H1 (cell line): ENCODE results near the gene ARHGEF4. TPM values are rescaled to one million over a fixed set of nuclear protein-coding genes. Genes with fewer than 3 reads are reported as not detected.

Source experiments
- CTCF ChIA-PET: fragments of 300-600 bp; sonication (Branson Sonifier 250); formaldehyde crosslinking; loops from one replicate; lab custom pipeline; 2021; ENCODE audit not compliant: partially characterized antibody; lab: Charles Lee
- POLR2A ChIA-PET: fragments of 300-600 bp; sonication (Branson Sonifier 250); formaldehyde crosslinking; loops from one replicate; lab custom pipeline; 2021; ENCODE audit warnings: inconsistent platforms; ENCODE audit not compliant: partially characterized antibody; lab: Charles Lee
- DNase-seq, 2 experiments: peaks; one replicate each; pipeline versions ENCODE4 v3.0.0 to v3.0.0-alpha.2; 2010 to 2022; ENCODE audit warnings: low spot score in 2 of 2, low read depth in 1 of 2, mixed read lengths in 1 of 2
- FAIRE-seq: peaks from 2 replicates; lab custom pipeline; 2011; peaks lifted over from hg19 to GRCh38; lab: Jason Lieb, UNC
- H2AFZ ChIP-seq: 2 replicates; pipeline ENCODE4 v1.8.1; 2012; ENCODE audit warnings: low read length, inconsistent platforms
- H2AK5ac ChIP-seq: 2 replicates; pipeline ENCODE4 v1.6.1; 2013; ENCODE audit warnings: low read depth, low read length
- H2BK120ac ChIP-seq: replicated peaks from 2 replicates; pipeline ENCODE3; 2013; ENCODE audit warnings: low read depth, low read length, inconsistent platforms
- H2BK12ac ChIP-seq: 2 replicates; pipeline ENCODE4 v1.6.1; 2013; ENCODE audit warnings: low read depth, low read length
- H2BK15ac ChIP-seq: 2 replicates; pipeline ENCODE4 v1.6.1; 2013; ENCODE audit warnings: low read length
- H2BK20ac ChIP-seq: 2 replicates; pipeline ENCODE4 v1.6.1; 2013; ENCODE audit warnings: low read length
- H2BK5ac ChIP-seq: 2 replicates; pipeline ENCODE4 v1.6.1; 2013; ENCODE audit warnings: low read depth, low read length
- H3K14ac ChIP-seq: 2 replicates; pipeline ENCODE4 v1.6.1; 2013; ENCODE audit warnings: inconsistent platforms; ENCODE audit not compliant: insufficient read length
- H3K18ac ChIP-seq: 2 replicates; pipeline ENCODE4 v1.6.1; 2013; ENCODE audit warnings: low read length; ENCODE audit errors: extremely low read depth
- H3K23ac ChIP-seq: 2 replicates; pipeline ENCODE4 v1.6.1; 2013; ENCODE audit warnings: inconsistent platforms; ENCODE audit not compliant: insufficient read length
- H3K23me2 ChIP-seq: 2 replicates; pipeline ENCODE4 v1.6.1; 2013; ENCODE audit warnings: low read depth, low read length
- H3K27ac ChIP-seq: 2 replicates; pipeline ENCODE4 v1.6.1; 2011; ENCODE audit warnings: low read depth, low read length, inconsistent platforms
- H3K27me3 ChIP-seq, 4 experiments: replicated peaks in 1 of 4; 1 replicate in 1 of 4; 2 replicates in 3 of 4; pipeline versions ENCODE4 v1.6.1 to v1.8.1; 2011 to 2013; ENCODE audit warnings: low read length in 3 of 4, mild to moderate bottlenecking in 3 of 4, inconsistent platforms in 2 of 4, mixed read lengths in 2 of 4, moderate library complexity in 1 of 4; ENCODE audit not compliant: control insufficient read depth in 3 of 4, insufficient read depth in 3 of 4; ENCODE audit errors: extremely low read depth in 1 of 4
- H3K36me3 ChIP-seq, 4 experiments: 2 replicates each; pipeline versions ENCODE4 v1.6.1 to v1.8.1; 2011 to 2013; ENCODE audit warnings: mild to moderate bottlenecking in 4 of 4, low read length in 3 of 4, moderate library complexity in 2 of 4, control low read depth in 1 of 4, inconsistent platforms in 1 of 4; ENCODE audit not compliant: insufficient read depth in 4 of 4, control insufficient read depth in 2 of 4
- H3K4ac ChIP-seq: replicated peaks from 2 replicates; pipeline ENCODE3; 2013; ENCODE audit warnings: low read length, low read depth, mixed read lengths, inconsistent platforms; ENCODE audit not compliant: insufficient read length
- H3K4me1 ChIP-seq, 4 experiments: replicated peaks in 1 of 4; 1 replicate in 1 of 4; 2 replicates in 3 of 4; pipeline versions ENCODE4 v1.6.1 to v1.8.1; 2011 to 2013; ENCODE audit warnings: low read length in 3 of 4, inconsistent platforms in 2 of 4, mixed read lengths in 1 of 4; ENCODE audit not compliant: insufficient read depth in 4 of 4, control insufficient read depth in 3 of 4
- H3K4me2 ChIP-seq, 2 experiments: 2 replicates each; pipeline versions ENCODE4 v1.6.1 to v1.8.1; 2011 to 2013; ENCODE audit warnings: low read depth in 2 of 2, low read length in 2 of 2, control low read depth in 1 of 2, inconsistent platforms in 1 of 2, mild to moderate bottlenecking in 1 of 2; ENCODE audit not compliant: insufficient read depth in 1 of 2
- H3K4me3 ChIP-seq, 4 experiments: fragments of 200-600, 300-600 bp in 1 of 4; sonication (generic), shearing (Covaris generic), sonication (Bioruptor Twin) in 1 of 4; 2 replicates each; pipeline versions ENCODE4 v1.5.1 to v1.8.1; 2011 to 2016; ENCODE audit warnings: low read length in 4 of 4, low read depth in 3 of 4, control low read depth in 2 of 4, inconsistent platforms in 2 of 4, mild to moderate bottlenecking in 2 of 4, mixed read lengths in 1 of 4, moderate library complexity in 1 of 4; ENCODE audit not compliant: insufficient read depth in 2 of 4; ENCODE audit errors: extremely low read depth in 1 of 4
- H3K56ac ChIP-seq: replicated peaks from 2 replicates; pipeline ENCODE3; 2013; ENCODE audit warnings: low read depth, mild to moderate bottlenecking, mixed read lengths, low read length, inconsistent platforms; ENCODE audit not compliant: insufficient read length
- H3K79me1 ChIP-seq: 2 replicates; pipeline ENCODE4 v1.6.1; 2013; ENCODE audit warnings: low read depth, low read length, control low read depth
- H3K79me2 ChIP-seq, 2 experiments: 2 replicates each; pipeline versions ENCODE4 v1.6.1 to v1.8.1; 2012 to 2013; ENCODE audit warnings: low read length in 2 of 2, mild to moderate bottlenecking in 2 of 2, inconsistent platforms in 1 of 2; ENCODE audit not compliant: insufficient read depth in 2 of 2, control insufficient read depth in 1 of 2
- H3K9ac ChIP-seq, 4 experiments: replicated peaks in 1 of 4; 1 replicate in 1 of 4; 2 replicates in 3 of 4; pipeline versions ENCODE4 v1.6.1 to v1.8.1; 2011 to 2013; ENCODE audit warnings: low read depth in 3 of 4, low read length in 3 of 4, control low read depth in 2 of 4, mild to moderate bottlenecking in 2 of 4, moderate library complexity in 2 of 4, inconsistent platforms in 1 of 4; ENCODE audit errors: extremely low read depth in 1 of 4
- H3K9me3 ChIP-seq, 2 experiments: 2 replicates each; pipeline versions ENCODE4 v1.6.1 to v1.8.1; 2012 to 2013; ENCODE audit warnings: mild to moderate bottlenecking in 2 of 2, moderate library complexity in 2 of 2, control low read depth in 1 of 2, inconsistent platforms in 1 of 2, low read depth in 1 of 2, low read length in 1 of 2, mixed read lengths in 1 of 2; ENCODE audit not compliant: insufficient read depth in 2 of 2
- H4K20me1 ChIP-seq, 2 experiments: replicated peaks in 1 of 2; 2 replicates each; pipeline versions ENCODE3 to v1.8.1; 2011 to 2013; ENCODE audit warnings: inconsistent platforms in 2 of 2, low read length in 2 of 2, mild to moderate bottlenecking in 1 of 2; ENCODE audit not compliant: insufficient read depth in 2 of 2, control insufficient read depth in 1 of 2
- H4K5ac ChIP-seq: 2 replicates; pipeline ENCODE4 v1.6.1; 2013; ENCODE audit warnings: low read length, low read depth, mixed read lengths, inconsistent platforms; ENCODE audit not compliant: insufficient read length
- H4K8ac ChIP-seq: 2 replicates; pipeline ENCODE4 v1.8.0; 2013; ENCODE audit warnings: mild to moderate bottlenecking, moderate library complexity, low read length, inconsistent platforms; ENCODE audit not compliant: insufficient read depth; ENCODE audit errors: extremely low read depth
- H4K91ac ChIP-seq: replicated peaks from 2 replicates; pipeline ENCODE3; 2013; ENCODE audit warnings: low read length, mixed read lengths, inconsistent platforms; ENCODE audit not compliant: insufficient read length
- CHD2 ChIP-seq: IDR thresholded peaks from 2 replicates; pipeline ENCODE4 v1.6.1; 2012; ENCODE audit warnings: low read length, improper control_type of control experiment
- TEAD4 ChIP-seq: IDR thresholded peaks from 2 replicates; pipeline ENCODE4 v1.6.1; 2012; ENCODE audit warnings: low read depth, low read length, inconsistent platforms, mixed read lengths
- WGBS, 2 experiments: shearing (Covaris generic) in 1 of 2; methylation state at CpG; one replicate each; pipeline versions ENCODE4 v1.1.6 to v1.1.7; 2013 to 2015; ENCODE audit warnings: low lambda C conversion rate in 2 of 2, mixed read lengths in 2 of 2, inconsistent platforms in 1 of 2, low coverage in 1 of 2, missing lambda C conversion rate in 1 of 2; ENCODE audit not compliant: insufficient replicate concordance in 2 of 2, insufficient coverage in 1 of 2, insufficient read length in 1 of 2; ENCODE audit errors: extremely low coverage in 1 of 2, missing lambda C conversion rate in 1 of 2; 5-methylcytosine and 5-hydroxymethylcytosine counted together
- polyA plus RNA-seq, 7 experiments: library from polyadenylated mRNA; depleted of rRNA in 3 of 7; stranded (reverse) in 5 of 7; unstranded in 2 of 7; fragments of >200 nt in 5 of 7; fragments of 200-250 nt in 2 of 7; gene quantifications; 1 replicate in 5 of 7; 2 replicates in 1 of 7; 4 replicates in 1 of 7; pipeline versions ENCODE4 v1.2.1 to v1.2.3, GENCODE V29; 2011 to 2013; ENCODE audit warnings: missing spikeins in 2 of 7, mixed read lengths in 2 of 7
- total RNA-seq: library from RNA; stranded (reverse); fragmentation: NEBNext Ultra II Directional; extraction: Animal tissue kit (Norgen Biotek cat#: 25700); gene quantifications from 2 replicates; pipeline ENCODE4 v1.2.1, GENCODE V29; 2021

The ARHGEF4 gene
- total and polyA plus RNA-seq, 2 of the 8 experiments (the other 6 are each of a cell fraction or from before 2014, with no cell fraction given): 10.6 to 14.6 TPM

DNA sequence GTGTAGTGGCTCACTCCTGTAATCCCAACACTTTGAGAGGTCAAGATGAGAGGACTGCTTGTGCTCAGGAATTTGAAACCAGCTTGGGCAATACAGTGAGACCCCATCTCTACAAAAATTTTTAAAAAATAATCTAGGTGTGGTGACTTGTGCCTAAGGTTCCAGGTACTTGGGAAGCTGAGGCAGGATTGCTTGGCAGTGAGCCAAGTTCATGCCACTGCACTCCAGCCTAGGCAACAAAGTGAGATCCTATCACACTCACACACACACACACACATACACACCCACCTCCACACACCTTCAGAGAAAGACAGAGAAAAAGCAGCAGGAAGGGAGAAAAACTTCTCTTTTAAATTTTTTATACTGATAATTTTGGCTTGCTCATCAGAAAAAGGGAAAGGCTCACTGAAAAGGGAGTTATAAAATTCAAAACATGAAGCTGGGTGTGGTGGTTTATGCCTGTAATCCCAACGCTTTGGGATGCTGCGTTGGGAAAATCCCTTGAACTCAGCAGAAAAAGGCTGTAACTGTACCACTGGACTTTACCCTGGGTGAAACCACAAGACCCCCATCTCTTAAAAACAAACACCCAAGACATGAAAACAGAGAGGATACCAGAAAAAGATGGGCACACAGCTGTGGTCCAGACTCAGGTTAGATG lies 230.9 kb downstream of the ARHGEF4 start:
- Histone ChIP-seq H3K79me2 (peaks cover 7 to 86% of the 10 kb centered on the region in 2 experiments; a peak in 3 of 4 replicates), H4K20me1 (peaks cover 19 to 35% of the 10 kb centered on the region in 2 experiments)
- TF ChIP-seq TEAD4 (no peak), CHD2 (no peak)

More for the DNA sequence above, 230.9 kb downstream of the ARHGEF4 start:
- Histone ChIP-seq H2BK5ac (no peak overlapping the region), H3K4me1 (0 out of 7 replicates have a peak, but pooled peaks cover 0 to 2% (median 0%) of the 10 kb centered on the region in 4 experiments), H3K4ac (no peak overlapping the region), H4K91ac (no peak overlapping the region), H2AFZ (no peak overlapping the region), H3K56ac (no peak overlapping the region), H4K5ac (no peak overlapping the region), H3K79me1 (peaks cover 7% of the 10 kb centered on the region), H2AK5ac (no peak overlapping the region), H2BK12ac (no peak overlapping the region), H3K27ac (no peak overlapping the region), H3K36me3 (peaks cover 8 to 61% (median 17%) of the 10 kb centered on the region in 4 experiments; a peak in 7 of 8 replicates), H3K4me3 (no peak overlapping the region), H2BK15ac (no peak overlapping the region), H2BK20ac (no peak overlapping the region), H4K8ac (no peak overlapping the region), H3K18ac (no peak overlapping the region), H3K23me2 (no peaks in the 10 kb centered on the region), H3K9ac (no peak overlapping the region), H3K27me3 (no peaks in the 10 kb centered on the region), H3K14ac (no peak overlapping the region), H3K9me3 (no peaks in the 10 kb centered on the region), H3K23ac (no peak overlapping the region), H3K4me2 (no peak overlapping the region), H2BK120ac (no peak overlapping the region)
- FAIRE-seq: no peak
- 85% methylated on average over 2 of the region's 2 CpGs; no CpG with 5 or more reads in 1 of the 2 experiments for WGBS, 2 experiments
- CTCF ChIA-PET: interaction anchor here (0.8 kb wide), 1 partner anchor 15 kb away, joined by 3 read pairs; no protein-coding TSS in a partner anchor
- POLR2A ChIA-PET: interaction anchor here (1.2 kb wide), 1 partner anchor 8 kb away, joined by 4 read pairs; no protein-coding TSS in a partner anchor
- no peak for DNase-seq
